ENCODE data around the gene LRMDA. TPM values are rescaled to one million over a fixed set of nuclear protein-coding genes. Genes with fewer than 3 reads are reported as not detected.

LRMDA gene
- total RNA-seq, 2 experiments from 2014 or later = not detected

- Mint-ChIP-seq H3K27me3 (no peaks in the 10 kb centered on the region), H3K27ac (no peak overlapping the region), H3K9me3 (no peaks in the 10 kb centered on the region), H3K4me1 (no peaks in the 10 kb centered on the region), H3K36me3 (ENCODE audit: low read depth) (no peaks in the 10 kb centered on the region), H3K4me3 (no peak overlapping the region)
- no peak for DNase-seq
- CTCF ChIA-PET = no interaction called here
- POLR2A ChIA-PET = no interaction called here
These were observed 374.8 kb downstream of the LRMDA start for GRCh38 chr10:75806186-75806585.

- Mint-ChIP-seq H3K36me3 (ENCODE audit: low read depth) (no peaks in the 10 kb centered on the region), H3K4me3 (no peak overlapping the region), H3K4me1 (no peaks in the 10 kb centered on the region), H3K27ac (no peak overlapping the region), H3K9me3 (no peaks in the 10 kb centered on the region), H3K27me3 (no peaks in the 10 kb centered on the region)
- no peak for DNase-seq
- CTCF ChIA-PET = no interaction called here
- POLR2A ChIA-PET = no interaction called here
These were observed 376.0 kb downstream of the LRMDA start for GRCh38 chr10:75807456-75807855.

DNA sequence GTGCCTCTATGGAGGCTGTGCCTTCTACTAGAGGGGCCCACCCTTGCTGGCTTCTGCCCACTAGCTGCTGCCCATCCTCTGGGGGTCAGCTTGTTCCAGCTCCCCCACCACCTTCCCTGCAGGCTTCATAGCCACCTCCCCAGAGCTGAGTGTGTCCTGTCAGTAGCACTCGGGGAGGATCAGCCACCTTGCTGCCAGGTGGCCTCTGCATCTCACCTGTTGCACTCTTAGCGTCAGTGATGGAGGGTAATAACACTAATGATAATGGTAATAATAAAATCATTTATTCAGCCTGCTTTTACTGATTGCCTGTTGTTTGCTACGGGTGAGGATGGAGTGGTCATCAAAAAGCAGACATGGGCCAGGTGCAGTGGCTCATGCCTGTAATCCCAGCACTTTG is 377.6 kb downstream of the LRMDA start:
- Mint-ChIP-seq H3K27me3 (no peaks in the 10 kb centered on the region), H3K27ac (no peak overlapping the region), H3K4me3 (no peak overlapping the region), H3K9me3 (no peaks in the 10 kb centered on the region), H3K4me1 (no peaks in the 10 kb centered on the region), H3K36me3 (ENCODE audit: low read depth) (no peaks in the 10 kb centered on the region)
- no peak for DNase-seq
- CTCF ChIA-PET = no interaction called here
- POLR2A ChIA-PET = no interaction called here

DNA sequence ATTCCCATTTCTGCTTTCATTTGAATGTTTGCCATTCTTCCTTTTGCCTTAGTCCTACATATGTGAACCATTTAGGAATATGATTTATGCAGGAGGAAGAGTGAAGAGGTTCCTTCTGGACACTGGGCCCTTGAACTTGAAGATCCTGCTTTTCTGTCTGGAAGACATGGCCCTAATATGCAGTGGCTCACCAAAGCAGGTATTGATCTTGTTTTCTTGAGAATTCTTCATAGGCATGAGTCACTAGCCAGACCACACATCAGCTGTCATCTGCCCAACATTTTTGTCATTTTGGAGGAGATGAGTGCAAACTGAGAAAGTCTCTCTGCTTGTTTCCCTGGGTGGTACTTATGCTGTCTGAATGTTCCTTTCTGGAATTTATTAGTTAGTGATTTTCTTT is 382.6 kb downstream of the LRMDA start:
- Mint-ChIP-seq H3K4me1 (no peaks in the 10 kb centered on the region), H3K36me3 (ENCODE audit: low read depth) (no peaks in the 10 kb centered on the region), H3K27ac (no peak overlapping the region), H3K4me3 (no peak overlapping the region), H3K9me3 (no peaks in the 10 kb centered on the region), H3K27me3 (no peaks in the 10 kb centered on the region)
- CTCF ChIA-PET = no interaction called here
- DNase-seq = no peak
- POLR2A ChIA-PET = no interaction called here

DNA sequence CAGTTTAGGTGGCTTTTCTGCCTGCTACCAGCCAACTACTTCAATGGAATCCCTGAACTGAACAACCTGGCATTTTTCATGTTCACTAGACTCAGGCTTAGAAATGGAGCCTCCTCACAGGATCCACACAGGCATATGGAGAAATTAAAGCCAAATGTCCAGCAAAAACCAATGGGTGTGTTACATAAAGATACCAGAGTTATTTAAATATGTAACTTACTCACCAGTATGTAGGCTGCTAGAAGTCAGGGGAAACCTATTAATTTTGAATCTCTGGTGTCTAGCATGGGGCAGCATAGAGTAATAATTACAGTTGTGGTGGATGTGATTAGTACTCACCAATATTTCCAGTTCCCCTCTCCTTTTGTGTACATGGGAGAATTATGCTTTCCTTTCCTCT is 383.6 kb downstream of the LRMDA start:
- H3K36me3 Mint-ChIP-seq (ENCODE audit: low read depth) = no peaks in the 10 kb centered on the region
- no peak overlapping the region for H3K4me3 Mint-ChIP-seq
- DNase-seq = no peak
- no peaks in the 10 kb centered on the region for H3K9me3 Mint-ChIP-seq
- no peak overlapping the region for H3K27ac Mint-ChIP-seq
- H3K27me3 Mint-ChIP-seq = no peaks in the 10 kb centered on the region
- H3K4me1 Mint-ChIP-seq = no peaks in the 10 kb centered on the region
- ChIA-PET CTCF (no interaction called here), POLR2A (no interaction called here)

- DNase-seq = no peak
- Mint-ChIP-seq H3K9me3 (no peaks in the 10 kb centered on the region), H3K4me1 (no peaks in the 10 kb centered on the region), H3K36me3 (ENCODE audit: low read depth) (no peaks in the 10 kb centered on the region), H3K4me3 (no peak overlapping the region), H3K27me3 (no peaks in the 10 kb centered on the region), H3K27ac (no peak overlapping the region)
- CTCF ChIA-PET = no interaction called here
- POLR2A ChIA-PET = no interaction called here
These were observed 385.8 kb downstream of the LRMDA start for GRCh38 chr10:75817198-75817597.

GRCh38 chr10:75818552-75818951 is 387.1 kb downstream of the LRMDA start:
- Mint-ChIP-seq H3K27me3 (no peaks in the 10 kb centered on the region), H3K9me3 (no peaks in the 10 kb centered on the region), H3K27ac (no peak overlapping the region), H3K36me3 (ENCODE audit: low read depth) (no peaks in the 10 kb centered on the region), H3K4me3 (no peak overlapping the region), H3K4me1 (no peaks in the 10 kb centered on the region)
- no peak for DNase-seq
- ChIA-PET POLR2A (no interaction called here), CTCF (no interaction called here)

DNA sequence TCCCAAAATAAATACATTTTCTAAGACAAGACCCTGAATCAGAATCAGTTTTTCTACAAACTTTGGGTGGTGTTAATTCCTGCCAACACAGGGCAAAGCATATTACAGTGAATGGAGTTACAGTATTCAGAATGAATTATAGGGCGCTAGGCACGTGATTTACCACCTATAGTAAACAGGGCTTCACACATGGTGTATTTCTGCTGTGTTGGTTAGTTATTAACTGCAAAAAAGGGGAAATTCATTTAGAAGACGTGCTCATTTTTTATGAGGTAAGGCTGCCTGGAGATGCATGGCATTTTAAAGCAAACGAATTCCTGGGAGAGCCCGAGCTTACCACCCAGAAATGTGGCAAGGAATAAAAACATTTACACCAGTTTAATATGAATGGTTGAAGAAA is 393.8 kb downstream of the LRMDA start:
- ChIA-PET CTCF (no interaction called here), POLR2A (no interaction called here)

DNA sequence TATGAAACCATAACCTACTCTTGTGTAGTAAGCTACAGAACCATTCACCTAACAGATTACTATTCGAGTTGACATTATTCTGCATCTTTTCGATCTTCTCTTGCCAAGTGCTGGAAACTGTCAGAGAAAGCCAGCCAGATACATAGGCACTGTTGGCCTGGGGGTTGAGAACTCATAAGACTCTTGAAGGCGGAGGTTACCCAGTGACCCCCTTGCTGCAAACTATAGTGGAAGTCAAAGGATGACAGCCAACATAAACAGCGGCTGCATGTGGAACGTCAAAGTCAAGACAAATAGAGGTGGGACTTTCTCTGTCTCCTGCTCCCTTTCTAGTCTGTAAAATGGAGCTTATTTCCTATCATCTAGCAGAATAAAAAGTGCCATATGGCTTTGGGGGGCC is 394.2 kb downstream of the LRMDA start:
- no peak for DNase-seq
- POLR2A ChIA-PET = no interaction called here
- Mint-ChIP-seq H3K9me3 (peaks cover 1% of the 10 kb centered on the region), H3K27me3 (no peaks in the 10 kb centered on the region), H3K4me3 (no peak overlapping the region), H3K27ac (no peak overlapping the region), H3K4me1 (no peaks in the 10 kb centered on the region), H3K36me3 (ENCODE audit: low read depth) (no peaks in the 10 kb centered on the region)
- CTCF ChIA-PET = no interaction called here

More for the DNA sequence above, 393.8 kb downstream of the LRMDA start:
- Mint-ChIP-seq H3K36me3 (ENCODE audit: low read depth) (no peaks in the 10 kb centered on the region), H3K27ac (no peak overlapping the region), H3K27me3 (no peaks in the 10 kb centered on the region), H3K9me3 (no peaks in the 10 kb centered on the region), H3K4me1 (no peaks in the 10 kb centered on the region), H3K4me3 (no peak overlapping the region)
- DNase-seq = no peak

GRCh38 chr10:75826846-75827245 is 395.4 kb downstream of the LRMDA start:
- H3K9me3 Mint-ChIP-seq = peaks cover 3% of the 10 kb centered on the region
- no peak for DNase-seq
- no peaks in the 10 kb centered on the region for H3K36me3 Mint-ChIP-seq (ENCODE audit: low read depth)
- H3K4me1 Mint-ChIP-seq = no peaks in the 10 kb centered on the region
- H3K27ac Mint-ChIP-seq = no peak overlapping the region
- H3K4me3 Mint-ChIP-seq = no peak overlapping the region
- no peaks in the 10 kb centered on the region for H3K27me3 Mint-ChIP-seq
- ChIA-PET CTCF (no interaction called here), POLR2A (no interaction called here)

DNA sequence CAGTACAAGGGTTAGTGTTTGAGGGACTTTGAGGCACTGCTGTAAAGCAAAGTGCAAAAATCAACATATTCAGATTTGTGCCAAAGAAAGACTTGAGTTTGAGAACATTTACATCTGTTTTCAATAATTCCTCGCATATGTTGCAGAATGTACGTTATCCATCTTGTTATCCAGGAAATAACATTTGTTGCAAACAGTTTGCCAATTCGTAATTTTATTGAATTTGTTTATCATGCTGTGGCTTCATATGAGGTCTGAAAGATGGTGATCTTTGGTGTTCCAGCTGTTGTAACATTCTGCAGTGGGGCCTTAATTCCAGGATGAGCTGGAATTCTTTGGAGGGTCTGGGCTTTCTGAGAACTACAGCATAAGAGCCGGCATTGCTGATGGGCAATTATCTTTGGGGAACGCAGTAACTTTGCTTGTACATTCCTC is 396.2 kb downstream of the LRMDA start:
- Mint-ChIP-seq H3K27me3 (no peaks in the 10 kb centered on the region), H3K36me3 (ENCODE audit: low read depth) (no peaks in the 10 kb centered on the region), H3K4me1 (no peaks in the 10 kb centered on the region), H3K4me3 (no peak overlapping the region), H3K27ac (no peak overlapping the region), H3K9me3 (peaks cover 5% of the 10 kb centered on the region)
- POLR2A ChIA-PET = no interaction called here
- CTCF ChIA-PET = no interaction called here
- no peak for DNase-seq

DNA sequence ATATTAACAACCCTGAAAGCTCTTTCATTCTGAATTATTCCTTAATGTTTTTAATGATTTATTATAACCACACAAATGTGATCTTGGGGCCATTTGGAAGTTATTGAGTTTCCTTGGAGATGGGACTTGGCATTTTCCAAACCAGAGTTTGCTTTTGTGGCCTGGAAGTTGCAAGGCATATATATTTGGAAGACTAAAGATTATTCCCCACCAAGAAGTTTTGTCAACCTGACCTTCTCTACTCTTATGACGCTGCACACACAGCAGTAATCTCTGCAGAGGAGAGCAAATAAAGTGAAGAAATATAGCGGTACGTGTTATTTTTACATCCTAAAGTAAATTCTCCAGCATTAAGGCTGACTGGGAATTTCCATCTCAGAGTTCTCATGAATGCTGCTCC is 397.0 kb downstream of the LRMDA start:
- no peak overlapping the region for H3K4me3 Mint-ChIP-seq
- no peak overlapping the region for H3K27ac Mint-ChIP-seq
- H3K27me3 Mint-ChIP-seq = no peaks in the 10 kb centered on the region
- POLR2A ChIA-PET = no interaction called here
- CTCF ChIA-PET = no interaction called here
- H3K9me3 Mint-ChIP-seq = peaks cover 5% of the 10 kb centered on the region
- no peak for DNase-seq
- H3K4me1 Mint-ChIP-seq = no peaks in the 10 kb centered on the region
- H3K36me3 Mint-ChIP-seq (ENCODE audit: low read depth) = no peaks in the 10 kb centered on the region

DNA sequence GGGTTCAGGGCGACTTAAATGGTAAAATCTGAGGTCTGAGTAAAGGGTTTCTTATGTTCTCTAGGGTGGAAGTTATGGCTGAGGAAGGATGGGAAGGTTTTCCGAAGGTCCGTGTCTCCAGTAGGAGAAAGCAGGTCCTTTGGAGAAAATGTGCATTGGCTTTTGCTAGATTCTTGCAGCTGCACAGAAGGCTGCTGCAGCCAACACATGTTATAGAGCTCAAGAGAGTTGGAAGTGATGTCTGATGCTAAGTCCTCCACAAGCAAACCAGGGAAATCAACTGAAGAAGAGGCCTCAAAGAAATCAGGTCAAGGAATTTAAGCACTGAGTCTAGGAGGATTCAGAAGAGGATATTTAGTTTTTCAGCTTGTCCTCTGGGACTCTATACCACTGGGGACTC is 404.6 kb downstream of the LRMDA start:
- Mint-ChIP-seq H3K4me1 (no peaks in the 10 kb centered on the region), H3K27ac (no peak overlapping the region), H3K9me3 (peaks cover 2% of the 10 kb centered on the region), H3K36me3 (ENCODE audit: low read depth) (no peaks in the 10 kb centered on the region), H3K4me3 (no peak overlapping the region), H3K27me3 (no peaks in the 10 kb centered on the region)
- POLR2A ChIA-PET = no interaction called here
- CTCF ChIA-PET = no interaction called here
- no peak for DNase-seq

DNA sequence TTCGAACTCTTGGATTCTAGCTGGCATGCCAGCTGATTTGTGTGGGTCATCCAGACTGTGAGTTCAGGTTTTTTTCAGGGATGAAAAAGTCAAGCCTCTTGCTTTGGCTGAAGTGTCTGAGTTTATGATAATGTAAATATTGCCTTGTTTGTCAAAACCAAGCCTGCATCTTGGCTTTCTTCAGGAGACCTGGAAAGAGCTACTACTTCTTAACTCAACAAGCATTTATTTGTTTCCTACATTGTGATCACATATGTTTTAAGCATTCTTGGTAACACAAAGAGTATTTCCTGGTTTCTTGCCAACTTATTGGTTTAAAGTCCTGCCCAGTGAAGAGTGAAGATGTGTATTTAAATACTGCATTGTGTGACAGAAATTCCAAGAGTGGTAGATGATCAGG is 407.1 kb downstream of the LRMDA start:
- Mint-ChIP-seq H3K4me3 (no peak overlapping the region), H3K27me3 (no peaks in the 10 kb centered on the region), H3K9me3 (no peaks in the 10 kb centered on the region), H3K36me3 (ENCODE audit: low read depth) (no peaks in the 10 kb centered on the region), H3K27ac (no peak overlapping the region), H3K4me1 (no peaks in the 10 kb centered on the region)
- POLR2A ChIA-PET = no interaction called here
- CTCF ChIA-PET = no interaction called here
- DNase-seq = no peak

DNA sequence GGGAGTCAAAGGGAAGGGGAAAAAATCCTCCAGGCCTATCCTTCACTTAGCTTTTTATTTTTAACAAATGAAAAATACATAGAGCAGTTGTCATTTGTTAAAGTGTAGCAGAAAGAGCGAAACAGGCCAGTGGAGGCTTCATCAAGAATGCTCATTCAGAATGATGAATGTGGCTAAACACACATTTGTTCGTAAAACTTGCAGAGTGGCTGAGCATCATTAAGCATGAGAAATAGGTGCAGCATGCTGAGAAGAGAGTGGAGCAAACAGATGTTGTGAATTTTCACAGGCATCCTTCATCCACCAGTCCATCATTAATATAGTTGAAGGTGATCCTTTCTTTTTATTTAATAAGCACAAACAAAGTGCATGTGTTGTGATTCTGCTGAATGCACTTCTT is 407.6 kb downstream of the LRMDA start:
- no peak for DNase-seq
- no peaks in the 10 kb centered on the region for H3K36me3 Mint-ChIP-seq (ENCODE audit: low read depth)
- no peak overlapping the region for H3K27ac Mint-ChIP-seq
- H3K27me3 Mint-ChIP-seq = no peaks in the 10 kb centered on the region
- ChIA-PET CTCF (no interaction called here), POLR2A (no interaction called here)
- H3K9me3 Mint-ChIP-seq = no peaks in the 10 kb centered on the region
- H3K4me3 Mint-ChIP-seq = no peak overlapping the region
- no peaks in the 10 kb centered on the region for H3K4me1 Mint-ChIP-seq
